ENCODE measurements around the gene MAPKAPK2. TPM values are rescaled to one million over a fixed set of nuclear protein-coding genes. Genes with fewer than 3 reads are reported as not detected.

The MAPKAPK2 gene
- total RNA-seq, 1 experiment from 2014 or later: 98.5 TPM

GRCh38 chr1:206699626-206700025, 14.9 kb downstream of the MAPKAPK2 start:
- Histone ChIP-seq H3K9me2 (replicated peaks; ENCODE audit: low read length) (no peaks in the 10 kb centered on the region), H3K36me3 (ENCODE audit: low read depth, low read length) (peaks cover 6% of the 10 kb centered on the region; the same call in 1 of the 2 replicates), H3K79me2 (ENCODE audit: low read length) (peaks cover 100% of the 10 kb centered on the region), H3K4me2 (ENCODE audit: low read length) (no peak overlapping the region), H2AFZ (ENCODE audit: low read length) (no peak overlapping the region), H3K27me3 (ENCODE audit: low read length) (no peaks in the 10 kb centered on the region), H3K9me3 (ENCODE audit: low read length) (no peaks in the 10 kb centered on the region), H3K9ac (ENCODE audit: low read length) (no peak overlapping the region), H3K27ac (ENCODE audit: low read length) (no peak overlapping the region), H3F3A (ENCODE audit: low read length, unreplicated experiment) (no peaks in the 10 kb centered on the region), H4K20me1 (ENCODE audit: low read length) (peaks cover 86% of the 10 kb centered on the region), H3K4me1 (ENCODE audit: insufficient read depth, low read length) (no peaks in the 10 kb centered on the region), H3K4me3 (ENCODE audit: low read length) (no peak overlapping the region)
- ChIA-PET POLR2A (ENCODE audit: unreplicated experiment) (interaction anchor here (0.5 to 0.7 kb wide), 2 partner anchors 9 to 112 kb away, joined by 3 read pairs; no protein-coding TSS in a partner anchor), CTCF (no interaction called here)
- TF ChIP-seq EZH2 (IDR thresholded peaks at IDR 0.05; ENCODE audit: low read length, unreplicated experiment): no peak
- TF ChIP-seq CTCF (conservative IDR thresholded peaks at IDR 0.05; ENCODE audit: low read depth, low read length): no peak
- no peak for TF ChIP-seq EZH2phosphoT487 (IDR thresholded peaks at IDR 0.05; ENCODE audit: borderline replicate concordance, low read length)
- DNase-seq (no peak), ATAC-seq (no peak)
- intact Hi-C loops (cut with micrococcal nuclease): no loop called here
- no TSS peak for BruUV-seq (replicated peaks)

- Histone ChIP-seq H3F3A (ENCODE audit: low read length, unreplicated experiment) (no peaks in the 10 kb centered on the region), H3K27ac (ENCODE audit: low read length) (no peak overlapping the region), H3K9me2 (replicated peaks; ENCODE audit: low read length) (no peaks in the 10 kb centered on the region), H3K4me1 (ENCODE audit: insufficient read depth, low read length) (no peaks in the 10 kb centered on the region), H3K4me3 (ENCODE audit: low read length) (no peak overlapping the region), H3K9me3 (ENCODE audit: low read length) (no peaks in the 10 kb centered on the region), H3K36me3 (ENCODE audit: low read depth, low read length) (peaks cover 6% of the 10 kb centered on the region; the same call in 1 of the 2 replicates), H3K9ac (ENCODE audit: low read length) (no peak overlapping the region), H3K79me2 (ENCODE audit: low read length) (peaks cover 100% of the 10 kb centered on the region), H3K4me2 (ENCODE audit: low read length) (no peak overlapping the region), H4K20me1 (ENCODE audit: low read length) (peaks cover 82% of the 10 kb centered on the region), H2AFZ (ENCODE audit: low read length) (no peak overlapping the region), H3K27me3 (ENCODE audit: low read length) (no peaks in the 10 kb centered on the region)
- intact Hi-C loops (cut with micrococcal nuclease): no loop called here
- POLR2A ChIA-PET (ENCODE audit: unreplicated experiment): interaction anchor here (0.6 to 0.7 kb wide), 2 partner anchors 51 to 113 kb away, joined by 3 to 7 read pairs; no protein-coding TSS in a partner anchor
- DNase-seq (no peak), ATAC-seq (no peak)
- BruUV-seq (replicated peaks): no TSS peak
- CTCF ChIA-PET: no interaction called here
- TF ChIP-seq EZH2phosphoT487 (IDR thresholded peaks at IDR 0.05; ENCODE audit: borderline replicate concordance, low read length): no peak
- no peak for TF ChIP-seq CTCF (conservative IDR thresholded peaks at IDR 0.05; ENCODE audit: low read depth, low read length)
- TF ChIP-seq EZH2 (IDR thresholded peaks at IDR 0.05; ENCODE audit: low read length, unreplicated experiment): no peak
Measured at GRCh38 chr1:206700445-206701036, 15.8 kb downstream of the MAPKAPK2 start.

GRCh38 chr1:206702260-206702659, 17.6 kb downstream of the MAPKAPK2 start:
- Histone ChIP-seq H3K27me3 (ENCODE audit: low read length) (no peaks in the 10 kb centered on the region), H3K4me3 (ENCODE audit: low read length) (no peak overlapping the region), H3F3A (ENCODE audit: low read length, unreplicated experiment) (no peaks in the 10 kb centered on the region), H3K9ac (ENCODE audit: low read length) (no peak overlapping the region), H3K4me1 (ENCODE audit: insufficient read depth, low read length) (no peaks in the 10 kb centered on the region), H3K4me2 (ENCODE audit: low read length) (no peak overlapping the region), H2AFZ (ENCODE audit: low read length) (no peak overlapping the region), H3K79me2 (ENCODE audit: low read length) (peaks cover 99% of the 10 kb centered on the region), H4K20me1 (ENCODE audit: low read length) (peaks cover 77% of the 10 kb centered on the region), H3K27ac (ENCODE audit: low read length) (no peak overlapping the region), H3K36me3 (ENCODE audit: low read depth, low read length) (peaks cover 4% of the 10 kb centered on the region; the same call in 1 of the 2 replicates), H3K9me2 (replicated peaks; ENCODE audit: low read length) (no peaks in the 10 kb centered on the region), H3K9me3 (ENCODE audit: low read length) (no peaks in the 10 kb centered on the region)
- BruUV-seq (replicated peaks): no TSS peak
- intact Hi-C loops (cut with micrococcal nuclease): no loop called here
- no peak for TF ChIP-seq EZH2phosphoT487 (IDR thresholded peaks at IDR 0.05; ENCODE audit: borderline replicate concordance, low read length)
- TF ChIP-seq EZH2 (IDR thresholded peaks at IDR 0.05; ENCODE audit: low read length, unreplicated experiment): no peak
- TF ChIP-seq CTCF (conservative IDR thresholded peaks at IDR 0.05; ENCODE audit: low read depth, low read length): no peak
- ChIA-PET POLR2A (ENCODE audit: unreplicated experiment) (no interaction called here), CTCF (no interaction called here)
- DNase-seq (no peak), ATAC-seq (no peak)
